Neural cell (in vitro differentiated cells): ENCODE results near the gene SELENOF. TPM values are rescaled to one million over a fixed set of nuclear protein-coding genes. Genes with fewer than 3 reads are reported as not detected.

ENCODE experiments used
- H2AFZ ChIP-seq: fragments of 200-600, 300-800 bp; sonication (generic), shearing (Covaris generic); 2 replicates; pipeline ENCODE4 v1.6.0; 2014; ENCODE audit warnings: low read depth, mild to moderate bottlenecking, antibody characterized with exemption, low read length, moderate library complexity
- H3F3A ChIP-seq: fragments of 200-600 bp; shearing (Covaris generic); 2 replicates; pipeline ENCODE4 v1.6.1; 2016; ENCODE audit warnings: mild to moderate bottlenecking, moderate library complexity, mixed read lengths, antibody characterized with exemption, low read length; ENCODE audit not compliant: insufficient read depth, poor library complexity, severe bottlenecking
- H3K27ac ChIP-seq: fragments of 200-600, 300-800 bp; sonication (generic), shearing (Covaris generic); 2 replicates; pipeline ENCODE4 v1.5.1; 2014; ENCODE audit warnings: mild to moderate bottlenecking, low read length, moderate library complexity
- H3K27me3 ChIP-seq: fragments of 300-800, 200-600 bp; sonication (generic), shearing (Covaris generic); 2 replicates; pipeline ENCODE4 v1.6.0; 2014; ENCODE audit warnings: mild to moderate bottlenecking, low read depth, low read length, moderate library complexity; ENCODE audit not compliant: insufficient read depth
- H3K36me3 ChIP-seq: fragments of 300-800, 200-600 bp; sonication (generic), shearing (Covaris generic); 2 replicates; pipeline ENCODE4 v1.5.1; 2014; ENCODE audit warnings: mild to moderate bottlenecking, antibody characterized with exemption, low read length, moderate library complexity; ENCODE audit not compliant: insufficient read depth
- H3K4me2 ChIP-seq: fragments of 300-800, 200-600 bp; sonication (generic), shearing (Covaris generic); 2 replicates; pipeline ENCODE4 v1.6.0; 2014; ENCODE audit warnings: mild to moderate bottlenecking, low read length
- H3K4me3 ChIP-seq: fragments of 300-800, 200-600 bp; sonication (generic), shearing (Covaris generic); 2 replicates; pipeline ENCODE4 v1.5.1; 2014; ENCODE audit warnings: mild to moderate bottlenecking, low read length, moderate library complexity
- H3K79me2 ChIP-seq: fragments of 200-600 bp; shearing (Covaris generic); replicated peaks from 2 replicates; pipeline ENCODE4 v1.6.0; 2014; ENCODE audit warnings: mild to moderate bottlenecking, low read length, moderate library complexity; ENCODE audit not compliant: insufficient read depth
- H3K9ac ChIP-seq: fragments of 300-800, 200-600 bp; sonication (generic), shearing (Covaris generic); 2 replicates; pipeline ENCODE4 v1.6.1; 2016; ENCODE audit warnings: mild to moderate bottlenecking, low read length, mixed read lengths
- H3K9me2 ChIP-seq: fragments of 200-600 bp; shearing (Covaris generic); 2 replicates; pipeline ENCODE4 v1.6.1; 2016; ENCODE audit warnings: mild to moderate bottlenecking, low read length, mixed read lengths; ENCODE audit not compliant: insufficient read depth
- H3K9me3 ChIP-seq: fragments of 200-600, 300-800 bp; sonication (generic), shearing (Covaris generic); 2 replicates; pipeline ENCODE4 v1.6.1; 2016; ENCODE audit warnings: mild to moderate bottlenecking, mixed run types, low read length, moderate library complexity, mixed read lengths
- H4K20me1 ChIP-seq: fragments of 200-600 bp; shearing (Covaris generic); 2 replicates; pipeline ENCODE4 v1.6.1; 2016; ENCODE audit warnings: mild to moderate bottlenecking, mixed run types; ENCODE audit not compliant: insufficient read depth
- EP300 ChIP-seq: fragments of 450-650 bp; conservative IDR thresholded peaks from 2 replicates; pipeline ENCODE4 v1.6.1; 2014; ENCODE audit warnings: antibody characterized with exemption, mild to moderate bottlenecking, moderate library complexity; ENCODE audit not compliant: poor library complexity, severe bottlenecking
- EZH2 ChIP-seq: fragments of 200-600, 300-800 bp; shearing (Covaris generic), sonication (generic); IDR thresholded peaks from 2 replicates; pipeline ENCODE4 v1.6.1; 2014; ENCODE audit warnings: antibody characterized with exemption, low read length, borderline replicate concordance, mild to moderate bottlenecking; ENCODE audit not compliant: insufficient read depth, poor library complexity, severe bottlenecking
- MXI1 ChIP-seq: fragments of 450-650 bp; conservative IDR thresholded peaks from 2 replicates; pipeline ENCODE4 v1.6.1; 2014; ENCODE audit warnings: antibody characterized with exemption, mild to moderate bottlenecking; ENCODE audit not compliant: poor library complexity, severe bottlenecking
- POLR2AphosphoS5 ChIP-seq: IDR thresholded peaks from 2 replicates; pipeline ENCODE4 v1.6.1; 2012
- RAD21 ChIP-seq: fragments of 450-650 bp; conservative IDR thresholded peaks from 2 replicates; pipeline ENCODE4 v1.6.1; 2014; ENCODE audit warnings: antibody characterized with exemption, mild to moderate bottlenecking, moderate library complexity
- SMC3 ChIP-seq: fragments of 450-650 bp; conservative IDR thresholded peaks from 2 replicates; pipeline ENCODE4 v1.6.1; 2014; ENCODE audit warnings: antibody characterized with exemption, mild to moderate bottlenecking, moderate library complexity; ENCODE audit not compliant: poor library complexity
- TAF1 ChIP-seq: IDR thresholded peaks from 2 replicates; pipeline ENCODE4 v1.6.1; 2012; ENCODE audit warnings: low read depth
- polyA minus RNA-seq: library from RNA; depleted of rRNA, polyadenylated mRNA; stranded (reverse); fragments of >200 nt; gene quantifications from 2 replicates; pipeline ENCODE4 v1.2.3, GENCODE V29; 2014
- polyA plus RNA-seq: library from polyadenylated mRNA; depleted of rRNA; stranded (reverse); fragments of >200 nt; gene quantifications from 2 replicates; pipeline ENCODE4 v1.2.3, GENCODE V29; 2014
- TF ChIP-seq, protein P1 (sequence below): fragments of 450-650 bp; IDR thresholded peaks from 2 replicates; pipeline ENCODE4 v1.5.1; 2014; ENCODE audit warnings: antibody characterized with exemption, mild to moderate bottlenecking, moderate library complexity; ENCODE audit not compliant: poor library complexity, severe bottlenecking
- TF ChIP-seq, protein P2 (sequence below): IDR thresholded peaks from 2 replicates; pipeline ENCODE4 v1.6.1; 2012; ENCODE audit warnings: borderline replicate concordance

The SELENOF gene
- polyA plus RNA-seq (171 and 198 TPM in 2 replicates), polyA minus RNA-seq (109 and 124 TPM in 2 replicates)

DNA sequence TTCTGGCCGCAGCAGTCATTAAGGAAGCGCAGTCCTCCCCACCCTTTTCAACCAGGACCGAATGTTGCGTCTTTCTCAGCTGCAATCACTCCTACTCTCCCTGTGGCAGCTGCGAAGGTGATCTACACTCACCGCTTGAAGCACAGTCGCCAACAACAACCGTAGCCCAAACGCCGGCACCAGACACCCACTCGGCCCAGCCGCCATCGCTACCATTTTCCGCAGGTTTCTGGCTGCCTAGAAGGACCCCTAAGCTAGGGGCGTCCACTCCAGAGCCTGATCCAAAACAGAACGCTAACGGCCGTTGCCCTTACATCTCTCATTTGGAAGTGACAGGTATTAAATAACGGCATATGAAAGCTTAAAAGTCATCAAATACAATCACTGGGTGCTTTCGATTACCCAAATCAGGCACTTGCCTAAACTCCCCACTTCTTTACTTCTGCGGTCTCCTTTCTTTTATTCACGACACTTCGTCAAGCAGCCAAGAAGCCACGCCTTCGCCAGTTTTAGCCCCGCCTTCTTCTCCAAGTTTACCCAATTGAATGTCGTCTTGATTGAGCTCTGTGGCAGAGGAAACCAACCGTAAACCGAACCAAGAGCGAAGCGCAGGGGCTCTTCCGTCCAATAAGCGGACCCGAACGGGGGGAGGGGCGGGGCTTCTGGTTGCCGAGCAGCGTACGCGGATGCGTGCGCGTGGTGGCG is at the start of gene SELENOF:
Gene SELENOF, minus strand, starts transcription at position 231 of the 705 bp plus-strand sequence. Its CDS starts 15 bp downstream, at position 216.
- Histone ChIP-seq H3K4me2 (peak within 1 kb of the TSS; percentile 62), H4K20me1 (no peaks in the 10 kb centered on the region), H3K79me2 (peaks cover 66% of the 10 kb centered on the region), H3K27me3 (no peaks in the 10 kb centered on the region), H2AFZ (peak within 1 kb of the TSS; percentile 78), H3K9ac (peak within 1 kb of the TSS; percentile 88), H3K4me3 (peak within 1 kb of the TSS; percentile 90), H3K9me3 (no peaks in the 10 kb centered on the region), H3F3A (no peaks in the 10 kb centered on the region), H3K9me2 (no peaks in the 10 kb centered on the region), H3K36me3 (no peaks in the 10 kb centered on the region), H3K27ac (peak within 1 kb of the TSS; percentile 94)
- peak; percentile 92 for TF ChIP-seq MXI1
- TF ChIP-seq, protein P1, sequence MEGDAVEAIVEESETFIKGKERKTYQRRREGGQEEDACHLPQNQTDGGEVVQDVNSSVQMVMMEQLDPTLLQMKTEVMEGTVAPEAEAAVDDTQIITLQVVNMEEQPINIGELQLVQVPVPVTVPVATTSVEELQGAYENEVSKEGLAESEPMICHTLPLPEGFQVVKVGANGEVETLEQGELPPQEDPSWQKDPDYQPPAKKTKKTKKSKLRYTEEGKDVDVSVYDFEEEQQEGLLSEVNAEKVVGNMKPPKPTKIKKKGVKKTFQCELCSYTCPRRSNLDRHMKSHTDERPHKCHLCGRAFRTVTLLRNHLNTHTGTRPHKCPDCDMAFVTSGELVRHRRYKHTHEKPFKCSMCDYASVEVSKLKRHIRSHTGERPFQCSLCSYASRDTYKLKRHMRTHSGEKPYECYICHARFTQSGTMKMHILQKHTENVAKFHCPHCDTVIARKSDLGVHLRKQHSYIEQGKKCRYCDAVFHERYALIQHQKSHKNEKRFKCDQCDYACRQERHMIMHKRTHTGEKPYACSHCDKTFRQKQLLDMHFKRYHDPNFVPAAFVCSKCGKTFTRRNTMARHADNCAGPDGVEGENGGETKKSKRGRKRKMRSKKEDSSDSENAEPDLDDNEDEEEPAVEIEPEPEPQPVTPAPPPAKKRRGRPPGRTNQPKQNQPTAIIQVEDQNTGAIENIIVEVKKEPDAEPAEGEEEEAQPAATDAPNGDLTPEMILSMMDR, result no peak
- TF ChIP-seq, protein P2, sequence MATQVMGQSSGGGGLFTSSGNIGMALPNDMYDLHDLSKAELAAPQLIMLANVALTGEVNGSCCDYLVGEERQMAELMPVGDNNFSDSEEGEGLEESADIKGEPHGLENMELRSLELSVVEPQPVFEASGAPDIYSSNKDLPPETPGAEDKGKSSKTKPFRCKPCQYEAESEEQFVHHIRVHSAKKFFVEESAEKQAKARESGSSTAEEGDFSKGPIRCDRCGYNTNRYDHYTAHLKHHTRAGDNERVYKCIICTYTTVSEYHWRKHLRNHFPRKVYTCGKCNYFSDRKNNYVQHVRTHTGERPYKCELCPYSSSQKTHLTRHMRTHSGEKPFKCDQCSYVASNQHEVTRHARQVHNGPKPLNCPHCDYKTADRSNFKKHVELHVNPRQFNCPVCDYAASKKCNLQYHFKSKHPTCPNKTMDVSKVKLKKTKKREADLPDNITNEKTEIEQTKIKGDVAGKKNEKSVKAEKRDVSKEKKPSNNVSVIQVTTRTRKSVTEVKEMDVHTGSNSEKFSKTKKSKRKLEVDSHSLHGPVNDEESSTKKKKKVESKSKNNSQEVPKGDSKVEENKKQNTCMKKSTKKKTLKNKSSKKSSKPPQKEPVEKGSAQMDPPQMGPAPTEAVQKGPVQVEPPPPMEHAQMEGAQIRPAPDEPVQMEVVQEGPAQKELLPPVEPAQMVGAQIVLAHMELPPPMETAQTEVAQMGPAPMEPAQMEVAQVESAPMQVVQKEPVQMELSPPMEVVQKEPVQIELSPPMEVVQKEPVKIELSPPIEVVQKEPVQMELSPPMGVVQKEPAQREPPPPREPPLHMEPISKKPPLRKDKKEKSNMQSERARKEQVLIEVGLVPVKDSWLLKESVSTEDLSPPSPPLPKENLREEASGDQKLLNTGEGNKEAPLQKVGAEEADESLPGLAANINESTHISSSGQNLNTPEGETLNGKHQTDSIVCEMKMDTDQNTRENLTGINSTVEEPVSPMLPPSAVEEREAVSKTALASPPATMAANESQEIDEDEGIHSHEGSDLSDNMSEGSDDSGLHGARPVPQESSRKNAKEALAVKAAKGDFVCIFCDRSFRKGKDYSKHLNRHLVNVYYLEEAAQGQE, result peak; percentile 76
- TF ChIP-seq RAD21, result peak; percentile 39
- TF ChIP-seq POLR2AphosphoS5, result peak; percentile 79
- TF ChIP-seq SMC3, result peak; percentile 62
- TF ChIP-seq TAF1, result peak; percentile 85
- TF ChIP-seq EP300, result peak; percentile 57
- no peak for TF ChIP-seq EZH2

DNA sequence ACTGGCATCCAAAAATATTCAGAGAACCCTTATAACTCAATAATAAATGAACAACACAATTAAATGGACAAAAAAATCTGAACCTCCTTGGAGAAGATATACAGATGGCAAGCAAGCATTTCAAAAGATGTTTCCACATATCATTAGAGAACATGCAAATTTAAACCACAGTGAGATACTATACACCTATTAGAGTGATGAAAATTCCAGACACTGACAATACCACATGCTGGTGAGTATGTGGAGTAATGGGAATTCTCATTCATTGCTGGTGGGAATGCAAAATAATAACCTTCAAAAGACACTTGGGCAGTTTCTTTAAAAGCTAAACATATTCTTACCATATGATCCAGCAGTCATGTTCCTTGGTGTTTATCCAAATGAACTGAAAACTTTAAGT is 46.6 kb upstream of the SELENOF start:
- Histone ChIP-seq H3K27ac (no peak overlapping the region), H3K4me3 (no peak overlapping the region), H3K9me2 (no peaks in the 10 kb centered on the region), H3F3A (no peaks in the 10 kb centered on the region), H3K27me3 (no peaks in the 10 kb centered on the region), H4K20me1 (no peaks in the 10 kb centered on the region), H3K4me2 (no peak overlapping the region), H3K9ac (no peak overlapping the region), H3K36me3 (no peaks in the 10 kb centered on the region), H3K9me3 (peaks cover 5% of the 10 kb centered on the region), H2AFZ (no peak overlapping the region), H3K79me2 (no peaks in the 10 kb centered on the region)
- TF ChIP-seq SMC3 (no peak), TAF1 (no peak), RAD21 (no peak), EP300 (no peak), POLR2AphosphoS5 (no peak), MXI1 (no peak), EZH2 (no peak)
- TF ChIP-seq, protein P1, result no peak
- TF ChIP-seq, protein P2, result no peak
